ENCODE data around the gene IL17RC.
"Not testable (repeated sequence)": the region's sequence is repeated elsewhere in the genome, so short reads cannot be mapped to it uniquely, and the experiment has no call there.

The IL17RC gene

GRCh38 chr3:9938966-9939365 lies 22.1 kb downstream of the IL17RC start:
- peaks cover 23% of the 10 kb centered on the region for H3K4me1 ChIP-seq (ENCODE audit: insufficient read depth, low read length, poor library complexity, severe bottlenecking)
- no peak overlapping the region for H3K4me3 ChIP-seq (ENCODE audit: low read length, poor library complexity, severe bottlenecking)
- no peak overlapping the region for H3K4me2 ChIP-seq (ENCODE audit: low read depth, low read length, poor library complexity, severe bottlenecking)
- H3K79me2 ChIP-seq (ENCODE audit: insufficient read depth, low read length): peaks cover 32% of the 10 kb centered on the region
- no peaks in the 10 kb centered on the region for H3K27me3 ChIP-seq (ENCODE audit: insufficient read depth, low read length, poor library complexity, severe bottlenecking)
- H3K36me3 ChIP-seq (ENCODE audit: insufficient read depth, low read length): peaks cover 16% of the 10 kb centered on the region; the same call in 1 of the 2 replicates
- no peaks in the 10 kb centered on the region for H3F3A ChIP-seq (ENCODE audit: low read depth)
- TF ChIP-seq EZH2phosphoT487 (IDR thresholded peaks at IDR 0.05; ENCODE audit: borderline replicate concordance): no peak
- TF ChIP-seq CTCF (conservative IDR thresholded peaks at IDR 0.05; ENCODE audit: low read length): no peak
- H3K9me3 ChIP-seq (ENCODE audit: insufficient read depth, low read depth, low read length): no peaks in the 10 kb centered on the region
- no peak overlapping the region for H2AFZ ChIP-seq (ENCODE audit: low read length)
- H3K9ac ChIP-seq (ENCODE audit: low read depth, low read length, poor library complexity, severe bottlenecking): no peak overlapping the region
- H4K20me1 ChIP-seq (ENCODE audit: insufficient read depth, low read length, poor library complexity, severe bottlenecking): peaks cover 7% of the 10 kb centered on the region
- no peaks in the 10 kb centered on the region for H3K9me2 ChIP-seq (replicated peaks; ENCODE audit: low read depth, low read length)

GRCh38 chr3:9939906-9940305 lies 23.0 kb downstream of the IL17RC start:
- H2AFZ ChIP-seq (ENCODE audit: low read length); H3K9ac ChIP-seq (ENCODE audit: low read depth, low read length, poor library complexity, severe bottlenecking); H4K20me1 ChIP-seq (ENCODE audit: insufficient read depth, low read length, poor library complexity, severe bottlenecking); H3K9me3 ChIP-seq (ENCODE audit: insufficient read depth, low read depth, low read length); H3K4me3 ChIP-seq (ENCODE audit: low read length, poor library complexity, severe bottlenecking); H3K27me3 ChIP-seq (ENCODE audit: insufficient read depth, low read length, poor library complexity, severe bottlenecking); H3K9me2 ChIP-seq (replicated peaks; ENCODE audit: low read depth, low read length); H3F3A ChIP-seq (ENCODE audit: low read depth); H3K4me2 ChIP-seq (ENCODE audit: low read depth, low read length, poor library complexity, severe bottlenecking): not testable (repeated sequence)
- Histone ChIP-seq H3K4me1 (ENCODE audit: insufficient read depth, low read length, poor library complexity, severe bottlenecking) (peaks cover 17% of the 10 kb centered on the region), H3K36me3 (ENCODE audit: insufficient read depth, low read length) (peaks cover 18% of the 10 kb centered on the region; the same call in 1 of the 2 replicates), H3K79me2 (ENCODE audit: insufficient read depth, low read length) (peaks cover 23% of the 10 kb centered on the region)

- peaks cover 2% of the 10 kb centered on the region for H4K20me1 ChIP-seq (ENCODE audit: insufficient read depth, low read length, poor library complexity, severe bottlenecking)
- no peak overlapping the region for H3K4me2 ChIP-seq (ENCODE audit: low read depth, low read length, poor library complexity, severe bottlenecking)
- TF ChIP-seq CTCF (conservative IDR thresholded peaks at IDR 0.05; ENCODE audit: low read length): no peak
- TF ChIP-seq EZH2phosphoT487 (IDR thresholded peaks at IDR 0.05; ENCODE audit: borderline replicate concordance): no peak
- no peaks in the 10 kb centered on the region for H3F3A ChIP-seq (ENCODE audit: low read depth)
- H2AFZ ChIP-seq (ENCODE audit: low read length): no peak overlapping the region
- H3K4me3 ChIP-seq (ENCODE audit: low read length, poor library complexity, severe bottlenecking): no peak overlapping the region
- H3K4me1 ChIP-seq (ENCODE audit: insufficient read depth, low read length, poor library complexity, severe bottlenecking): peaks cover 9% of the 10 kb centered on the region
- H3K27me3 ChIP-seq (ENCODE audit: insufficient read depth, low read length, poor library complexity, severe bottlenecking): no peaks in the 10 kb centered on the region
- no peaks in the 10 kb centered on the region for H3K9me3 ChIP-seq (ENCODE audit: insufficient read depth, low read depth, low read length)
- H3K79me2 ChIP-seq (ENCODE audit: insufficient read depth, low read length): peaks cover 14% of the 10 kb centered on the region
- no peak overlapping the region for H3K9ac ChIP-seq (ENCODE audit: low read depth, low read length, poor library complexity, severe bottlenecking)
- H3K9me2 ChIP-seq (replicated peaks; ENCODE audit: low read depth, low read length): no peaks in the 10 kb centered on the region
- H3K36me3 ChIP-seq (ENCODE audit: insufficient read depth, low read length): peaks cover 18% of the 10 kb centered on the region; the same call in 1 of the 2 replicates
Observed at GRCh38 chr3:9940746-9941145, 23.8 kb downstream of the IL17RC start.

DNA sequence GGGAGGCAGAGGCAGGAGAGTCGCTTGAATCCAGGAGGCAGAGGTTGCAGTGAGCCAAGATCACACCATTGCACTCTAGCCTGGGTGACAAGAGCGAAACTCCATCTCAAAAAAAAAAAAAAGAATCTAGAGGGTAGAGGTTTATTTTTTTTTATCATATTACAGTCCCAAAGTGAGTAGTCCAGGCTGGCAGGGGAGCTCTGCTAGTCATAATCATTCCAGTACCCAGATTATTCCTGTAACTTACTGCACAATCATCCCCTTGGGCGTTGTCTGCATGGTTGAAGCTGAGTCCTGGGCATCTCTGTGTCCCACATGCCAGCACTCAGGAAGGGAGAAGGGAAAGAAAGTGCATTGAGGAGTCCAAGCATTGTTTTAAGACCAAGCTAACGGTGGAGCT lies 25.3 kb downstream of the IL17RC start:
- peaks cover 3% of the 10 kb centered on the region; the same call in 1 of the 2 replicates for H3K79me2 ChIP-seq (ENCODE audit: insufficient read depth, low read length)
- H3K4me1 ChIP-seq (ENCODE audit: insufficient read depth, low read length, poor library complexity, severe bottlenecking): peaks cover 2% of the 10 kb centered on the region
- H3F3A ChIP-seq (ENCODE audit: low read depth): no peaks in the 10 kb centered on the region
- TF ChIP-seq CTCF (conservative IDR thresholded peaks at IDR 0.05; ENCODE audit: low read length) (no peak), EZH2phosphoT487 (IDR thresholded peaks at IDR 0.05; ENCODE audit: borderline replicate concordance) (no peak)
- no peaks in the 10 kb centered on the region for H3K9me3 ChIP-seq (ENCODE audit: insufficient read depth, low read depth, low read length)
- no peaks in the 10 kb centered on the region for H3K9me2 ChIP-seq (replicated peaks; ENCODE audit: low read depth, low read length)
- no peak overlapping the region for H2AFZ ChIP-seq (ENCODE audit: low read length)
- H4K20me1 ChIP-seq (ENCODE audit: insufficient read depth, low read length, poor library complexity, severe bottlenecking): no peaks in the 10 kb centered on the region
- H3K27me3 ChIP-seq (ENCODE audit: insufficient read depth, low read length, poor library complexity, severe bottlenecking): no peaks in the 10 kb centered on the region
- peaks cover 18% of the 10 kb centered on the region; the same call in 1 of the 2 replicates for H3K36me3 ChIP-seq (ENCODE audit: insufficient read depth, low read length)
- H3K9ac ChIP-seq (ENCODE audit: low read depth, low read length, poor library complexity, severe bottlenecking): no peak overlapping the region
- H3K4me3 ChIP-seq (ENCODE audit: low read length, poor library complexity, severe bottlenecking): no peak overlapping the region
- no peak overlapping the region for H3K4me2 ChIP-seq (ENCODE audit: low read depth, low read length, poor library complexity, severe bottlenecking)

All from Loucy (cell line).